A172 (cell line): ENCODE data around the gene PLS1. TPM values are rescaled to one million over a fixed set of nuclear protein-coding genes. Genes with fewer than 3 reads are reported as not detected.

Experiments used
- total RNA-seq: library from RNA; depleted of rRNA; stranded (reverse); fragments of >200 nt; shearing (Covaris generic); gene quantifications from 2 replicates; pipeline ENCODE4 v1.2.3, GENCODE V29; 2014; rRNA removed

The PLS1 gene
- total RNA-seq, 1 experiment from 2014 or later = 6.6 TPM

Other genes with a start within 250 kb of the PLS1 start
- 15.0 and 17.5 TPM in 2 replicates for gene XRN1, start 148.4 kb upstream of the PLS1 start, total RNA-seq
- 34.7 and 40.8 TPM in 2 replicates for gene ATR, start 17.7 kb upstream of the PLS1 start, total RNA-seq
- 23.0 and 34.8 TPM in 2 replicates for gene TRPC1, start 127.6 kb downstream of the PLS1 start, total RNA-seq